PC-9 (cell line): Measurements from ENCODE around the gene ANAPC4. TPM values are rescaled to one million over a fixed set of nuclear protein-coding genes. Genes with fewer than 3 reads are reported as not detected.
"Not testable (repeated sequence)": the region's sequence is repeated elsewhere in the genome, so short reads cannot be mapped to it uniquely, and the experiment has no call there.

ENCODE experiments used
- Bru-seq: library from RNA; stranded (reverse); fragments of 400-500 nt; gene quantifications from one replicate; lab custom pipeline; 2021; lab: Mats Ljungman, UMichigan
- BruChase-seq, 2 experiments: library from RNA; stranded (reverse); fragments of 400-500 nt; gene quantifications; one replicate each; lab custom pipeline; 2021; lab: Mats Ljungman, UMichigan
- BruUV-seq: library from RNA; stranded (reverse); fragments of 400-500 nt; replicated peaks from 2 replicates; lab custom pipeline; 2021; lab: Mats Ljungman, UMichigan
- CTCF ChIA-PET: fragments of 300-600 bp; sonication (Branson Sonifier 250); formaldehyde crosslinking; loops from one replicate; lab custom pipeline; 2022; ENCODE audit warnings: antibody characterized with exemption; lab: Charles Lee
- POLR2A ChIA-PET: fragments of 300-600 bp; sonication (Branson Sonifier 250); formaldehyde crosslinking; loops from one replicate; lab custom pipeline; 2022; ENCODE audit warnings: antibody characterized with exemption; ENCODE audit not compliant: unreplicated experiment; lab: Charles Lee
- DNase-seq, 2 experiments: peaks; one replicate each; pipeline versions ENCODE4 v3.0.0 to v3.0.0-alpha.2; 2015 to 2022; ENCODE audit warnings: mixed read lengths in 1 of 2
- H2AFZ ChIP-seq: fragments of 200-600 bp; sonication (generic); 2 replicates; pipeline ENCODE4 v1.8.1; 2017; ENCODE audit warnings: antibody characterized with exemption
- H3F3A ChIP-seq: fragments of 200-600 bp; sonication (generic); 2 replicates; pipeline ENCODE4 v1.8.1; 2017; ENCODE audit warnings: antibody characterized with exemption, mild to moderate bottlenecking, low read depth; ENCODE audit not compliant: insufficient read depth
- H3K27ac ChIP-seq: fragments of 200-600 bp; sonication (generic); 2 replicates; pipeline ENCODE4 v1.6.1; 2016; ENCODE audit warnings: mixed run types
- H3K27me3 ChIP-seq: fragments of 200-600 bp; sonication (generic); 2 replicates; pipeline ENCODE4 v1.6.1; 2016; ENCODE audit warnings: low read depth, mixed run types; ENCODE audit not compliant: insufficient read depth
- H3K36me3 ChIP-seq: fragments of 200-600 bp; sonication (generic); 2 replicates; pipeline ENCODE4 v1.6.1; 2016; ENCODE audit warnings: low read depth, mixed run types
- H3K4me1 ChIP-seq: fragments of 200-600 bp; sonication (generic); replicated peaks from 2 replicates; pipeline ENCODE4 v1.6.1; 2016; ENCODE audit warnings: mixed run types; ENCODE audit not compliant: insufficient read depth
- H3K4me2 ChIP-seq: fragments of 200-600 bp; sonication (generic); 2 replicates; pipeline ENCODE4 v1.6.1; 2017; ENCODE audit warnings: mixed run types
- H3K4me3 ChIP-seq: fragments of 200-600 bp; sonication (generic); 2 replicates; pipeline ENCODE4 v1.6.1; 2016; ENCODE audit warnings: mixed run types
- H3K79me2 ChIP-seq: fragments of 200-600 bp; sonication (generic); 2 replicates; pipeline ENCODE4 v1.6.1; 2017; ENCODE audit warnings: low read depth, mixed run types
- H3K9me2 ChIP-seq: fragments of 200-600 bp; sonication (generic); 2 replicates; pipeline ENCODE4 v1.8.1; 2017; ENCODE audit warnings: mild to moderate bottlenecking; ENCODE audit not compliant: insufficient read depth
- H3K9me3 ChIP-seq: fragments of 200-600 bp; sonication (generic); 2 replicates; pipeline ENCODE4 v1.8.1; 2016; ENCODE audit warnings: low read depth; ENCODE audit not compliant: insufficient read depth
- H4K20me1 ChIP-seq: fragments of 200-600 bp; sonication (generic); 2 replicates; pipeline ENCODE4 v1.8.1; 2017; ENCODE audit not compliant: insufficient read depth
- EZH2 ChIP-seq: fragments of 200-600 bp; sonication (generic); IDR thresholded peaks from 2 replicates; pipeline ENCODE4 v1.8.0; 2017; ENCODE audit warnings: antibody characterized with exemption, low read depth
- intact Hi-C: fragments of 100-400 bp; cut with micrococcal nuclease; formaldehyde crosslinking; loops from one replicate; pipeline ENCODE4 v1.10.0; 2022; ENCODE audit not compliant: unreplicated experiment
- long read RNA-seq: library from polyadenylated mRNA; stranded (forward); transcript quantifications from one replicate; pipeline ENCODE4 v2.0.0, GENCODE V29; 2022
- total RNA-seq: library from RNA; stranded (reverse); gene quantifications from 2 replicates; pipeline ENCODE4 v1.2.3, GENCODE V29; 2021
- TF ChIP-seq, protein P1 (sequence below): fragments of 200-600 bp; sonication (generic); conservative IDR thresholded peaks from 2 replicates; pipeline ENCODE4 v1.6.1; 2017; ENCODE audit warnings: mixed run types, antibody characterized with exemption, mild to moderate bottlenecking, moderate library complexity

The ANAPC4 gene, protein sequence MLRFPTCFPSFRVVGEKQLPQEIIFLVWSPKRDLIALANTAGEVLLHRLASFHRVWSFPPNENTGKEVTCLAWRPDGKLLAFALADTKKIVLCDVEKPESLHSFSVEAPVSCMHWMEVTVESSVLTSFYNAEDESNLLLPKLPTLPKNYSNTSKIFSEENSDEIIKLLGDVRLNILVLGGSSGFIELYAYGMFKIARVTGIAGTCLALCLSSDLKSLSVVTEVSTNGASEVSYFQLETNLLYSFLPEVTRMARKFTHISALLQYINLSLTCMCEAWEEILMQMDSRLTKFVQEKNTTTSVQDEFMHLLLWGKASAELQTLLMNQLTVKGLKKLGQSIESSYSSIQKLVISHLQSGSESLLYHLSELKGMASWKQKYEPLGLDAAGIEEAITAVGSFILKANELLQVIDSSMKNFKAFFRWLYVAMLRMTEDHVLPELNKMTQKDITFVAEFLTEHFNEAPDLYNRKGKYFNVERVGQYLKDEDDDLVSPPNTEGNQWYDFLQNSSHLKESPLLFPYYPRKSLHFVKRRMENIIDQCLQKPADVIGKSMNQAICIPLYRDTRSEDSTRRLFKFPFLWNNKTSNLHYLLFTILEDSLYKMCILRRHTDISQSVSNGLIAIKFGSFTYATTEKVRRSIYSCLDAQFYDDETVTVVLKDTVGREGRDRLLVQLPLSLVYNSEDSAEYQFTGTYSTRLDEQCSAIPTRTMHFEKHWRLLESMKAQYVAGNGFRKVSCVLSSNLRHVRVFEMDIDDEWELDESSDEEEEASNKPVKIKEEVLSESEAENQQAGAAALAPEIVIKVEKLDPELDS
- total RNA-seq (22.9 and 25.8 TPM in 2 replicates), Bru-seq, nascent RNA (percentile 71 among the genes with signal in this experiment), BruChase-seq, experiment 1, labeled RNA remaining after a 2-hour chase (percentile 85 among the genes with signal in this experiment), BruChase-seq, experiment 2, labeled RNA remaining after a 6-hour chase (percentile 75 among the genes with signal in this experiment)
- long read RNA-seq, transcript ANAPC4-201 (29 exons, 2,685 nt): major isoform, 27 of 47 reads
- long read RNA-seq, partial matches to known transcripts: 7 of 47 reads
- long read RNA-seq, other reads (novel, unspliced or antisense): 11 of 47 reads

DNA sequence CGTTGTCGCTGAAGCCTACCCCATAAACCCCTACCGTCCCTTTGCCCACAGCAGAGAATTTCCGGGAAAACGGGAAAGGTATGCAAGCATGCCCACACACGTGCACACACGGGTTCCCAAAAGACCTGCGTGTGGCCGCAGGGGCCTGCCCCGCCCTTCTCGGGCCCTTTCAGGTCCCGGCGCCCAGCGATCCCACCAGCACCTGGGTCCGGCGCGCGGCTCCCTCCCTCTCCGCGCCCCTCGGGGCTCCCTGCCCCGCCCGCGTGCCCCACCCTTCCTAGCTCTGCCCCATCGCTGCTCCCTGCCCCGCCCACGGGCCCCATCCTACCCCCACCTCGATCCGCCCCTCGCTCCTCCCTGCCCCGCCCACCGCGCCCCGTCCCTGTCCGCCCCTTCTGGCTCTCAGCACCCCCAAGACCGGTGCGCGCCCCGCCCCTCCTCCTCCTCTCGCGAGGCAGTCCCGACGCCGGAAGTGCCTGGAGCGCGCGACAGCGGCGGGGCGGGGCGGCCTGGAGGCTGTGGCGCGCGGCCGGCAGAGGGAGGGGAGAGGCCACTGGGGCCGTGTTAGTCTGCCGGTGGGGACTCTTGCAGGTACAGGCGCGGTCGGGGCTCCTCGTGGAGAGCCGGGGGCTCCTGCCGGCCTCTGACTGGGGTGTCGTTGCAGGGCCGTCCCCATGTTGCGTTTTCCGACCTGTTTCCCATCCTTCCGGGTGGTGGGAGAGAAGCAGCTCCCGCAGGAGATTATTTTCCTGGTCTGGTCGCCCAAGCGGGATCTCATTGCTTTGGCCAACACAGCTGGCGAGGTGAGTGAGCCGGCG lies at the start of gene ANAPC4:
Gene ANAPC4 (plus strand): TSS at position 510 of the 818 bp plus-strand sequence. CDS start 165 bp downstream, at position 675.
- Histone ChIP-seq H3F3A (0 out of 2 replicates have a peak, but pooled peaks cover 5% of the 10 kb centered on the region), H3K79me2 (peaks cover 26% of the 10 kb centered on the region), H3K4me3 (peak within 1 kb of the TSS; percentile 92), H3K27me3 (no peaks in the 10 kb centered on the region), H3K36me3 (no peaks in the 10 kb centered on the region), H3K27ac (peak within 1 kb of the TSS; percentile 37; the same call in 1 of the 2 replicates), H3K4me1 (peaks cover 11% of the 10 kb centered on the region; the same call in 1 of the 2 replicates), H3K9me3 (no peaks in the 10 kb centered on the region), H2AFZ (peak within 1 kb of the TSS; percentile 88), H3K4me2 (peak within 1 kb of the TSS; percentile 87), H4K20me1 (no peaks in the 10 kb centered on the region), H3K9me2 (no peaks in the 10 kb centered on the region)
- no TSS peak for BruUV-seq
- TF ChIP-seq EZH2: no peak
- TF ChIP-seq, protein P1, sequence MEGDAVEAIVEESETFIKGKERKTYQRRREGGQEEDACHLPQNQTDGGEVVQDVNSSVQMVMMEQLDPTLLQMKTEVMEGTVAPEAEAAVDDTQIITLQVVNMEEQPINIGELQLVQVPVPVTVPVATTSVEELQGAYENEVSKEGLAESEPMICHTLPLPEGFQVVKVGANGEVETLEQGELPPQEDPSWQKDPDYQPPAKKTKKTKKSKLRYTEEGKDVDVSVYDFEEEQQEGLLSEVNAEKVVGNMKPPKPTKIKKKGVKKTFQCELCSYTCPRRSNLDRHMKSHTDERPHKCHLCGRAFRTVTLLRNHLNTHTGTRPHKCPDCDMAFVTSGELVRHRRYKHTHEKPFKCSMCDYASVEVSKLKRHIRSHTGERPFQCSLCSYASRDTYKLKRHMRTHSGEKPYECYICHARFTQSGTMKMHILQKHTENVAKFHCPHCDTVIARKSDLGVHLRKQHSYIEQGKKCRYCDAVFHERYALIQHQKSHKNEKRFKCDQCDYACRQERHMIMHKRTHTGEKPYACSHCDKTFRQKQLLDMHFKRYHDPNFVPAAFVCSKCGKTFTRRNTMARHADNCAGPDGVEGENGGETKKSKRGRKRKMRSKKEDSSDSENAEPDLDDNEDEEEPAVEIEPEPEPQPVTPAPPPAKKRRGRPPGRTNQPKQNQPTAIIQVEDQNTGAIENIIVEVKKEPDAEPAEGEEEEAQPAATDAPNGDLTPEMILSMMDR: no peak
- CTCF ChIA-PET: no interaction called here
- DNase-seq: peak; percentile 77 to 95
- intact Hi-C loops: loop anchor here (1.0 to 5.0 kb wide), 2 partner anchors 65 to 215 kb away; partner anchors contain the start of genes SEPSECS and ZCCHC4
- POLR2A ChIA-PET: interaction anchor here (0.6 to 0.7 kb wide), 2 partner anchors 217 to 245 kb away, joined by 3 to 7 read pairs; partner anchors contain the start of gene SEPSECS

DNA sequence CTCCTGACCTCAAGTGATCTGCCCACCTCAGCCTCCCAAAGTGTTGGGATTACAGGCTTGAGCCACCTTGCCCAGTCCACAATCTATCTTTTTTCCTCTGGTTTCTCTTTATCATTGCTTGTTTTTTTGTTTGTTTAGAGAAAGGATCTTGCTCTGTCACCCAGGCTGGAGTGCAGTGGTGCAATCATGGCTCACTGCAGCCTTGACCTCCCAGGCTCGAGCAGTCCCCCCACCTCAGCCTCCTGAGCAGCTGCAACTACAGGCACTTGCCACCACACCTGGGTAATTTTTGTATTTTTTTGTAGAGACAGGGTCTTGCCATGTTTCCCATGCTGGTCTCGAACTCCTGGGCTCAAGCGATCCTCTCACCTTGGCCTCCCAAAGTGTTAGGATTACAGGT lies 48.6 kb upstream of the ANAPC4 start:
- H3K4me3 ChIP-seq, H3K4me1 ChIP-seq, H3K79me2 ChIP-seq, intact Hi-C loops, BruUV-seq, H3K36me3 ChIP-seq, H3K9me3 ChIP-seq, H3K9me2 ChIP-seq, DNase-seq, POLR2A ChIA-PET, H4K20me1 ChIP-seq, H3K27me3 ChIP-seq, H3F3A ChIP-seq, H2AFZ ChIP-seq, H3K27ac ChIP-seq, H3K4me2 ChIP-seq, CTCF ChIA-PET: not testable (repeated sequence)

DNA sequence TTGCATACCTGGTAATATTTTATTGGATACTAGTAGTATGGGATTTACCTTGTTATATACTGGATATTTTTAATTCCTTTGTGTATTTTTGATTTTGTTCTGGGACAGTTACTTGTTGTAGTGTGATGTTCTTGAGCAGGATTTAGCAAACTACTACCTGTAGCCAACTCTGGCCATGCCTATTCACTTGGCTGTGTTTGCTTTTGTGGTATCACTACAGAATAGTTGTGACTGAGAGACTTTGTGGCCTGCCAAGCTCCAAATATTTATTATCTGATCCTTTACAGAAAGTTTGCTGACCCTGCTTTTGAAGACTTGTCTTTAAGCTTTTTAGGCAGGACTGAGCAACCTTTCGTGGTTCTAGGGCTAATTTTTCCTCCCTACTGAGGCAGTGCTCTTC lies 46.7 kb upstream of the ANAPC4 start:
- CTCF ChIA-PET: no interaction called here
- Histone ChIP-seq H3K4me2 (no peak overlapping the region), H3K4me3 (no peak overlapping the region), H4K20me1 (no peaks in the 10 kb centered on the region), H3K27ac (no peak overlapping the region), H3K79me2 (no peaks in the 10 kb centered on the region), H3K4me1 (no peaks in the 10 kb centered on the region), H3K36me3 (no peaks in the 10 kb centered on the region), H3K27me3 (no peaks in the 10 kb centered on the region), H2AFZ (no peak overlapping the region), H3K9me2 (no peaks in the 10 kb centered on the region), H3F3A (no peaks in the 10 kb centered on the region), H3K9me3 (no peaks in the 10 kb centered on the region)
- POLR2A ChIA-PET: interaction anchor here (0.7 kb wide), 1 partner anchor 18 kb away, joined by 3 read pairs; no protein-coding TSS in a partner anchor
- intact Hi-C loops: no loop called here
- TF ChIP-seq, protein P1: no peak
- no peak for TF ChIP-seq EZH2
- no TSS peak for BruUV-seq
- no peak for DNase-seq
